ENCODE results near the gene SULT1C3. TPM values are rescaled to one million over a fixed set of nuclear protein-coding genes. Genes with fewer than 3 reads are reported as not detected.

SULT1C3 gene
- total and polyA plus RNA-seq, 2 of the 13 experiments (the other 11 are each of a cell fraction or from before 2014, with no cell fraction given) = not detected

DNA sequence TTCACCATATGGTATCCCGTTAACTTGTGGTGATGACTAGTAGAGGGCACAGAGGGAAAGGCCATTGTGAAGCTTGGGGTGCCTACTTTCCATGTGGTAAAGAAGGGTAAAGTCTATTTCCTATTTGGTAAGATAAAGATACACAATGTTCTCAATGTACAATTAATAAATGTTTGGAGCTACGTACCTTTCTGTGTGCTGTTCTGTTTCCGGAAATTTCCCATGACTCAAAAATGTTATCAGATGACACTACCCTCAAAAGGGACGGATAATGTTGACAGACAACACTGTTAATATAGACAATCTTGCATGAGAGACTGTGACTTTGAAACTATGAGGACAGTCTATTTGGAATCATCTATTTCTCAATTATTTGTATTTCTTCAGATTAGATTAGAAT lies 4.2 kb upstream of the SULT1C3 start:
- H3K36me3 ChIP-seq (replicated peaks in 1 of 2; ENCODE audit: control insufficient read depth in 1 of 2, insufficient read depth in 2 of 2, low read length in 2 of 2) = no peaks in the 10 kb centered on the region
- TF ChIP-seq, protein P1, sequence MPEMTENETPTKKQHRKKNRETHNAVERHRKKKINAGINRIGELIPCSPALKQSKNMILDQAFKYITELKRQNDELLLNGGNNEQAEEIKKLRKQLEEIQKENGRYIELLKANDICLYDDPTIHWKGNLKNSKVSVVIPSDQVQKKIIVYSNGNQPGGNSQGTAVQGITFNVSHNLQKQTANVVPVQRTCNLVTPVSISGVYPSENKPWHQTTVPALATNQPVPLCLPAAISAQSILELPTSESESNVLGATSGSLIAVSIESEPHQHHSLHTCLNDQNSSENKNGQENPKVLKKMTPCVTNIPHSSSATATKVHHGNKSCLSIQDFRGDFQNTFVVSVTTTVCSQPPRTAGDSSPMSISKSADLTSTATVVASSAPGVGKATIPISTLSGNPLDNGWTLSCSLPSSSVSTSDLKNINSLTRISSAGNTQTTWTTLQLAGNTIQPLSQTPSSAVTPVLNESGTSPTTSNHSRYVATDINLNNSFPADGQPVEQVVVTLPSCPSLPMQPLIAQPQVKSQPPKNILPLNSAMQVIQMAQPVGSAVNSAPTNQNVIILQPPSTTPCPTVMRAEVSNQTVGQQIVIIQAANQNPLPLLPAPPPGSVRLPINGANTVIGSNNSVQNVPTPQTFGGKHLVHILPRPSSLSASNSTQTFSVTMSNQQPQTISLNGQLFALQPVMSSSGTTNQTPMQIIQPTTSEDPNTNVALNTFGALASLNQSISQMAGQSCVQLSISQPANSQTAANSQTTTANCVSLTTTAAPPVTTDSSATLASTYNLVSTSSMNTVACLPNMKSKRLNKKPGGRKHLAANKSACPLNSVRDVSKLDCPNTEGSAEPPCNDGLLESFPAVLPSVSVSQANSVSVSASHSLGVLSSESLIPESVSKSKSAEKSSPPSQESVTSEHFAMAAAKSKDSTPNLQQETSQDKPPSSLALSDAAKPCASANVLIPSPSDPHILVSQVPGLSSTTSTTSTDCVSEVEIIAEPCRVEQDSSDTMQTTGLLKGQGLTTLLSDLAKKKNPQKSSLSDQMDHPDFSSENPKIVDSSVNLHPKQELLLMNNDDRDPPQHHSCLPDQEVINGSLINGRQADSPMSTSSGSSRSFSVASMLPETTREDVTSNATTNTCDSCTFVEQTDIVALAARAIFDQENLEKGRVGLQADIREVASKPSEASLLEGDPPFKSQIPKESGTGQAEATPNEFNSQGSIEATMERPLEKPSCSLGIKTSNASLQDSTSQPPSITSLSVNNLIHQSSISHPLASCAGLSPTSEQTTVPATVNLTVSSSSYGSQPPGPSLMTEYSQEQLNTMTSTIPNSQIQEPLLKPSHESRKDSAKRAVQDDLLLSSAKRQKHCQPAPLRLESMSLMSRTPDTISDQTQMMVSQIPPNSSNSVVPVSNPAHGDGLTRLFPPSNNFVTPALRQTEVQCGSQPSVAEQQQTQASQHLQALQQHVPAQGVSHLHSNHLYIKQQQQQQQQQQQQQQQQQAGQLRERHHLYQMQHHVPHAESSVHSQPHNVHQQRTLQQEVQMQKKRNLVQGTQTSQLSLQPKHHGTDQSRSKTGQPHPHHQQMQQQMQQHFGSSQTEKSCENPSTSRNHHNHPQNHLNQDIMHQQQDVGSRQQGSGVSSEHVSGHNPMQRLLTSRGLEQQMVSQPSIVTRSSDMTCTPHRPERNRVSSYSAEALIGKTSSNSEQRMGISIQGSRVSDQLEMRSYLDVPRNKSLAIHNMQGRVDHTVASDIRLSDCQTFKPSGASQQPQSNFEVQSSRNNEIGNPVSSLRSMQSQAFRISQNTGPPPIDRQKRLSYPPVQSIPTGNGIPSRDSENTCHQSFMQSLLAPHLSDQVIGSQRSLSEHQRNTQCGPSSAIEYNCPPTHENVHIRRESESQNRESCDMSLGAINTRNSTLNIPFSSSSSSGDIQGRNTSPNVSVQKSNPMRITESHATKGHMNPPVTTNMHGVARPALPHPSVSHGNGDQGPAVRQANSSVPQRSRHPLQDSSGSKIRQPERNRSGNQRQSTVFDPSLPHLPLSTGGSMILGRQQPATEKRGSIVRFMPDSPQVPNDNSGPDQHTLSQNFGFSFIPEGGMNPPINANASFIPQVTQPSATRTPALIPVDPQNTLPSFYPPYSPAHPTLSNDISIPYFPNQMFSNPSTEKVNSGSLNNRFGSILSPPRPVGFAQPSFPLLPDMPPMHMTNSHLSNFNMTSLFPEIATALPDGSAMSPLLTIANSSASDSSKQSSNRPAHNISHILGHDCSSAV (CRISPR knock-in tag; IDR thresholded peaks at IDR 0.05; ENCODE audit: borderline replicate concordance) = no peak
- TF ChIP-seq HES4 (CRISPR knock-in tag; IDR thresholded peaks at IDR 0.05; ENCODE audit: borderline replicate concordance) (no peak), SNRNP70 (IDR thresholded peaks at IDR 0.05; ENCODE audit: low read depth, low read length) (no peak), ARNT (IDR thresholded peaks at IDR 0.05) (no peak), XBP1 (CRISPR knock-in tag; IDR thresholded peaks at IDR 0.05) (no peak)
- H3K4me2 ChIP-seq (ENCODE audit: low read depth, low read length) = no peak overlapping the region
- H2AFZ ChIP-seq (ENCODE audit: low read length) = no peak overlapping the region
- in situ Hi-C loops (cut with HindIII; ENCODE audit: extremely low pct_ligation_motif_present, low pct_unique_long_range_greater_than_20kb) (no loop called here), intact Hi-C loops (cut with micrococcal nuclease; ENCODE audit: unreplicated experiment) (no loop called here)
- peak; percentile 18 for DNase-seq (ENCODE audit: low spot score)
- CTCF ChIA-PET (ENCODE audit: low intra/inter-chr PET ratio, low total read pairs) = no interaction called here
- ATAC-seq = no peak
- no peak for FAIRE-seq
- H3K79me2 ChIP-seq (ENCODE audit: insufficient read depth, low read length) = no peaks in the 10 kb centered on the region
- no peak overlapping the region for H3K27ac ChIP-seq (ENCODE audit: extremely low read length, insufficient read depth, low read length)
- H3K4me3 ChIP-seq (replicated peaks in 1 of 3; ENCODE audit: insufficient read depth in 1 of 3, low read depth in 2 of 3, low read length in 3 of 3) = no peak overlapping the region
- no peak overlapping the region for H3K9ac ChIP-seq (ENCODE audit: insufficient read depth, low read depth, low read length)
- peaks cover 6% of the 10 kb centered on the region; the same call in 1 of the 2 replicates for H3K9me3 ChIP-seq (ENCODE audit: low read length)
- H3K27me3 ChIP-seq (ENCODE audit: control insufficient read depth in 1 of 2, insufficient read depth in 2 of 2, low read length in 2 of 2) = no peaks in the 10 kb centered on the region
- BruUV-seq (replicated peaks) = no TSS peak
- no peaks in the 10 kb centered on the region for H4K20me1 ChIP-seq (ENCODE audit: insufficient read depth, low read length)
- no peaks in the 10 kb centered on the region for H3K4me1 ChIP-seq (ENCODE audit: insufficient read depth, low read length)
- WGBS (ENCODE audit: low lambda C conversion rate) = 4% methylated on average over 4 of the region's 4 CpGs
- POLR2A ChIA-PET = no interaction called here

All from HepG2 (cell line).